GM18867 (cell line): ENCODE results near the gene NPLOC4.
"Not testable (repeated sequence)": the region's sequence is repeated elsewhere in the genome, so short reads cannot be mapped to it uniquely, and the experiment has no call there.

Experiments used
- ATAC-seq: cut with Tn5 transposase; IDR thresholded peaks from one replicate; pipeline ENCODE4 v1.9.1; 2021; ENCODE audit warnings: mild to moderate bottlenecking, moderate library complexity; ENCODE audit not compliant: unreplicated experiment

NPLOC4 gene

GRCh38 chr17:81635973-81636504 is 873 bp downstream of the NPLOC4 start:
- ATAC-seq, result peak; percentile 10

GRCh38 chr17:81635431-81635830 is 1.5 kb downstream of the NPLOC4 start:
- ATAC-seq, result no peak

GRCh38 chr17:81631482-81631881 is 5.4 kb downstream of the NPLOC4 start:
- no peak for ATAC-seq

DNA sequence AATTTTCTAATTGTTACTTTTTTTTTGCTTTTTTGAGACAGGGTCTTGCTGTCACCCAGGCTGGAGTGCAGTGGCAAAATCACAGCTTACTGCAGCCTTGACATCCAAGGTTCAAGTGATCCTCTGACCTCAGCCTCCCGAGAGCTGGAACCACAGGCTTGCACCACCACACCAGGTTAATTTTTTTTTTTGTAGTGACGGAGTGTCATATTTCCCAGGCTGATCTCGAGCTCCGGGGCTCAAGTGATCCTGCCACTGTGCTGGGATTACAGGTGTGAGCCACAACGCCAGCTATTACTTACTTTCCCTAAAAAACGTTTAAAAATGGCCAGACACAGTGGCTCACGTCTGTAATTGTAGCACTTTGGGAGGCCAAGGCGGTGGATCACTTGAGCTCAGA is 6.6 kb downstream of the NPLOC4 start:
- no peak for ATAC-seq

- ATAC-seq, result no peak
Measured at GRCh38 chr17:81621494-81622130, 15.3 kb downstream of the NPLOC4 start.

DNA sequence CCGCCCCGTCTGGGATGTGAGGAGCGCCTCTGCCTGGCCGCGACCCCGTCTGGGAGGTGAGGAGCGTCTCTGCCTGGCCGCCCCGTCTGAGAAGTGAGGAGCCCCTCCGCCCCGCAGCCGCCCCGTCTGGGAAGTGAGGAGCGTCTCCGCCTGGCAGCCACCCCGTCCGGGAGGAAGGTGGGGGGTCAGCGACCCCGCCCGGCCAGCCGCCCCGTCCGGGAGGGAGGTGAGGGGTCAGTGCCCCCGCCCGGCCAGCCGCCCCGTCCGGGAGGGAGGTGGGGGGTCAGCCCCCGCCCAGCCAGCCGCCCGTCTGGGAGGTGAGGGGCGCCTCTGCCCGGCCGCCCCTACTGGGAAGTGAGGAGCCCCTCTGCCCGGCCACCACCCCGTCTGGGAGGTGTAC is 18.6 kb downstream of the NPLOC4 start:
- ATAC-seq, result not testable (repeated sequence)

DNA sequence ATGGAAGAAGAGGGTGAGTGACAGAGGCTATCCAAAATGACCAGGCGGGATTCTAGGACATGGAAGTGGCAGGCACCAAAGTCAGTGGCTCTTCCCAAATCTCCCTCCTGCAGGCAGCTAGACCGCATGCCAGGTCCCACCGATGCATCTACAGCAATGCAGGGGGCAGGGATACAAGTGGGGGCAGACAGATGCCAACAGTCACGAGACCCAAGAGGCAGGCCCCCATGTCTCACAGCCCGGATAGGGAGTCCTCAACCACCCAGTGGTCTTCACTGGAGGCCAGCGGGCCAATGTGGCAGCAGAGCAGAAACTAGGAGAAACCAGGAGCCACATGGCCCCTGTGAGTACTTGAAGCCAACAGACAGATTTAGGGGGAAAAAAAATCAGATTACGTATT is 20.0 kb downstream of the NPLOC4 start:
- no peak for ATAC-seq

- ATAC-seq, result no peak
Measured at GRCh38 chr17:81615401-81615930, 21.4 kb downstream of the NPLOC4 start.

DNA sequence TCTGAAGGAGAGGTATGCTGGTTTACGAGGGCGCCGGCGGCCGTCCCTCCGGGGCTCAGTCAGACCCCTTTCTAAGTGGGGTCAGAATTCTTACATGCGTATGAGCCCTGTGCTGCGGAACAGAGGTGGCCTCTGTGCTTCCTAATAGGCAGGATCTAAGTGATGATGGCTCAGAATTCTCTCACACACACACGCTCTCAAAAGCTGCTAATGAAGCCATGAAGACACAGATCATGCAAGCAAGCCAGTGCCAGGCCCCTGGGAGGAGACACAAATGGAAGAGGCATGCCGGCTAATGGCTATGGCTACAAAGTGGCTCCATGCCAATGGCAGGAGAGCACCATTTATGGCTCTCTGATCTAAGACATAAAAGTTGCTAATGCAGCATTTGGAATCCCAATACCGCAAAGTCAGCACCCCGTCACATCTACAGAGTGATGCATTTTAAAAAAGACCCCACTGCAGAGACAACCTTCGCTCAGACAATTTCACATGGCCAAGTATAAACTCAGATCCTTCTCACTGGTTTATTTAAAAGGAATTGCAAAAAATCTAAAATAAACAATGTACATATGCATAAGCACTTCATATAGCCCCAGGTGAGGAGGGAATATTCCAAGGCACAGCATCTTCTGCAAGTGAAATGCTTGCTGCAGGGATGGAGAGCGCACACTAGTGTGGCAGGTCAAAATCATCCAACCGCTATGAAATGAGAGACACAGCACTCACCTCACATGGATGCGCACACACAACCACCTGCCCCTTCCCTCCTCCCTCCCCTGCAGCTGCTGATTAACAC is 24.5 kb downstream of the NPLOC4 start:
- ATAC-seq, result no peak

- no peak for ATAC-seq
Measured at GRCh38 chr17:81609541-81610311, 27.2 kb downstream of the NPLOC4 start.

- ATAC-seq, result no peak
Measured at GRCh38 chr17:81608605-81609004, 28.3 kb downstream of the NPLOC4 start.

DNA sequence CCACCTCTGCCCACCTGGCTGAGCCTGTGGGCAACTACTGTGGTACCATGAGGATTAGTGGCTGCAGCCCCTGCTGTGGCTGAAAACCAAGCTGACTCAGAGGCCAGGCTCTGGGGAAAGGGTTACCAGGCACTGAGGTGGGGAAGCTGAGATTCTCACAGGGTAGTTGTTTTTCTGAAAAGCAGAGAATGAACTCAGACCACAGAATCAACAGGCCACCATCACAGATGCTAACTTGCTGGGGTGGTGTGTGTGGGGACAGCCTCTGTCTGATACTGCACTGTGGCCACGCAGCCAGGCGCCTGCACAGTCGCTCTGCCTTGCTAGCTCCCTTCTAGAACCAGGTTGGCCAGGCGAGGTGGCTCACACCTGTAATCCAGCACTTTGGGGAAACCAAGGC is 28.8 kb downstream of the NPLOC4 start:
- ATAC-seq, result no peak

- no peak for ATAC-seq
Measured at GRCh38 chr17:81607431-81607830, 29.5 kb downstream of the NPLOC4 start.

DNA sequence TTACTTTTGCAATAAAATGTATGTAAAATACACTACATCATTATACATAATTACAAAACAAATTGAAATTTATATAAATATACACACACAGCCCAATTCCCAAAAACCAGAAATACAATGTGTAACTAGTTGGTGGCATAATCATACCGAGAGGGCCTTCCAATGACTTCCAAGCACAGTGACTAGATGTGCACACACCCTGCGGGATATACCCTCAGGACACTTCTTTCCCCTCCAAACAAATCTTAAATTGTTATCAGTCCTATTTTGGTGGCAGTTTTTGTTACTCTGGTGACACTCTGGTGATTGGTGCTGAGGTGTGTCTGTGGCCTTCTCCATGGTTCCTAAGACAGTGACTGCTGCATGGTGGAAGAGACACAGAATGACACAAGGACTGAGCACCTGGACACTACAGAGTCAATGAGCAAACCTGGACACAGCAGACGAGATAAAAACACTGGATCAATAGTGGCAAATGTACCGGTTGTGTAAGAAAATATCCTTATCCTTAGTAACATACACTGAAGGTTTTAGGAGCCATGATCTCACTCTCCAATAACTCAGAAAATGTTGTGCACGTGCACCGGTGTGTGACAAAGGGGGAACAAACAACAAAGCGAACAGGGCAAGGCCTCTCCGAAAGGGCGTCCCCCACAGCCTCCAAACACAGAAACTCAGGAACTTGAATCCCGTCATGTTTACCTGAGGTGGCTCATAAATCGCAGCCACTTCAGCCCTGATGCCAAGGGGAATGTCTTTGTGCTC is 32.9 kb downstream of the NPLOC4 start:
- no peak for ATAC-seq

DNA sequence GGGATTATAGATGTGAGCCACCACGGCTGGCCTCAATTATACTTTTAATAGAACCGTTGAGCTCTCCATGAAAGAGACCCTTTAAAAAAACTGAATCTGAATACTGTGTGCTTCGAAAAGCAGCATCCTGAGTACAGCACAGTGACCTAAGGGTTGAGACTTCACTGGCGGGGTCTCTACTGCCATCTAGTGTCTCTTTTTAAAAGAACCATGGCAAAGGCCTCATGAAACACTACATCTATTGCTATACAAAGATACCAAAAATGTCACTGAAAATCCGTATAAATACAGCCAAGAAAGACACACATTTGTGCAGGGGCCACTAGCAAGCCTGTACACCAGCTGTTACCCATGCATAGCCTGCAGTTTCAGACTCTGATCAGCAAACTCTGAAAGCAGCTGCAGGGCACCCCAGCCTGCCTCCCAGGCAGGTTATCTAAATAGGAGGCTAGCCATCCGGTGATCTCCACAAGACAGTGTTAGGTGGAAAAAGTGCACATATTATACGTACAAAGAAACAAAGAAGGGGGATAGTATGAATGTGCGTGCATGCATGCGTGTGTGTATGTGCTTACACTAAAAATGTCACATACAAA is 35.3 kb downstream of the NPLOC4 start:
- ATAC-seq, result no peak

DNA sequence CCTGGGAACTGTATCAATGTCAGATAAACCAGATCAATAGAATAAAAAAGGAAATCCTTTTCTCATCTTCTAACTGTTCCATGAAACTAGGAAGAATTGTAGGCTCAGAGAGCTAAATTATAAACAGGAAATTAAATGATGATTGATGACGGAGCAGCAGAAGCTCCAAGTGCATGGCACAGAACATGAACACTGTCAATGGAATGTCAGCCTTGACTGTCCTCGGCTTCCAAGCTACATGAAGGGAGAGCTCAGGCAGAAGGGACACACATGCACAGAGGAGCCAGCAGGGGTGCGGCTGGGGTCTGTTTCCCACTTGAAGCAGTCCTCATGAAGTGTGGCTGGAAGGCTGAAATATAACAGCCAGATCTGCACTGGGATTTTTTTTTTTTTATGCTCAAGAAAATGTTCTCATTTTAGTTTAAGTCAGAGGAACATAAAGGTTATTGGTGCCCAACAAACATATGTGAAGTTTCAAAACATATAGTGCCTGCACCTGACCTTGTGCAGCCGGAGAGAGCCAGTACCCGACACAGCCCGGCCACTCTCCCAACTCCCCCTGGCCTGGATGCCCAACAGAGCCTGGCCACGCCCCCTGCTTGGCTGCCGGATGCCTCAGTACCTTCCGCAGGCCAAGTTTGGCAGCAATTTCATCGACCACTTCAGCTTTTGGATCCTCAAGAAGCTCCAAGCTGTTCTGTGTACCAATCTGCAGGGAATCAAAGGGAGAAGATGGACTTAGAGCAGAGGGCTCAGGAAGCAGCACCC is 37.0 kb downstream of the NPLOC4 start:
- ATAC-seq, result no peak

DNA sequence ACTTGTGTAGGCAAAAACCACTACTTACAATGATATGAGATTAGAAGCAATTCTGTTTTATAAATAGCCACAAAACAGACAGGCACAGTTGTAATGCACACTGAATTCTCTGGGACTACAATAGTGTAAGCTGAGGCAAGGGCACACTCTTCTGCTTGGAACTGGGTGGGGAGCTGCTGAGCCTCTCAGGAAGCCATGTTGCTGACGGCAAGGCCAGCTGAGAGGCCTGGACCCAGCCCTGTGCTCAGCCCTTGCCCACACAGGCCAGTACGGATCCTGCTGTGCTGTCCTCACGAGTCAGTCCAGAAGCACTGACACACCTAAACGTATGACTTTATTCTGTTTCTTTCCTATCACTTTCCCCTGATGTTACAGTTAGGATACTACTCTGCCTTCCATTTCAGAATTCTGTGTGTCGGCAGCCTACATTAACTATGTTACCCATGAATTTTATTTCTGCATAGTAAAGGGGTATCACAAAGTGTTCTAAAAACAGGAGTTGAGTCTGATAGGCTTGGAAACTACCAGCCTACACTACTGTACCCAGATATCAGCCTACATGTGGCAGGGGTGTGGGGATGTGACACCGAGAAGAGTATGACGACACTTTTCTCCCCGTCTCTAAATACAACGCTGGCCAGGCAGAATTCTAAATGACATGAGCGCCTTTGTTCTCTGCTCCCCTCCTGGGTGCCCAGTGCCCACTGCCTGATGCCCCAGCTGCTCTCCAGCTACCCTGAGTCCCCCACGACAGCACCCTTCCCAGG is 43.6 kb downstream of the NPLOC4 start:
- no peak for ATAC-seq

- no peak for ATAC-seq
Measured at GRCh38 chr17:81591971-81592370, 44.9 kb downstream of the NPLOC4 start.

DNA sequence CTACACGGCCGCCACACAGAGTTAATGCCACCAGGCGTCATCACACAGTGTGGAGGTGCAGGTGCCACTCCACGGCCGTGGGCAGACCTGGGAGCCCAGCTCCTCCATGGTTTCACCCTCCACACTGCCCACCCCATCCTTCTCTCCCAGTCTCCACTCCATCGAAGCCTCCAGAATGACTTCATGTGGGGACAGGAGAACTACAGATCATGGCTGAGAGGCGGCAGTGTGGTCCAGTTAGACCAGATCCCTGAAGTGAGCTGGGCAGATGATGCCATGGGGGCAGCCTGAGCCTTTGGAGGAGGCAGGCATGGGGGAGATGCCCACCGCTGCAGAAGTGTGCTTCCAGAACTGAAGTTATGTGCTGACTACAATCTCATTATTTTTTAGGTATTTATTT is 46.8 kb downstream of the NPLOC4 start:
- ATAC-seq, result no peak
